NCI-H1694 (cell line): ENCODE results near the gene OPA1.

Source experiments
- DNase-seq: peaks from one replicate; lab custom pipeline; 2025; lab: John Stamatoyannopoulos, UW

The OPA1 gene

GRCh38 chr3:193708270-193708669, 115.3 kb downstream of the OPA1 start:
- no peak for DNase-seq

DNA sequence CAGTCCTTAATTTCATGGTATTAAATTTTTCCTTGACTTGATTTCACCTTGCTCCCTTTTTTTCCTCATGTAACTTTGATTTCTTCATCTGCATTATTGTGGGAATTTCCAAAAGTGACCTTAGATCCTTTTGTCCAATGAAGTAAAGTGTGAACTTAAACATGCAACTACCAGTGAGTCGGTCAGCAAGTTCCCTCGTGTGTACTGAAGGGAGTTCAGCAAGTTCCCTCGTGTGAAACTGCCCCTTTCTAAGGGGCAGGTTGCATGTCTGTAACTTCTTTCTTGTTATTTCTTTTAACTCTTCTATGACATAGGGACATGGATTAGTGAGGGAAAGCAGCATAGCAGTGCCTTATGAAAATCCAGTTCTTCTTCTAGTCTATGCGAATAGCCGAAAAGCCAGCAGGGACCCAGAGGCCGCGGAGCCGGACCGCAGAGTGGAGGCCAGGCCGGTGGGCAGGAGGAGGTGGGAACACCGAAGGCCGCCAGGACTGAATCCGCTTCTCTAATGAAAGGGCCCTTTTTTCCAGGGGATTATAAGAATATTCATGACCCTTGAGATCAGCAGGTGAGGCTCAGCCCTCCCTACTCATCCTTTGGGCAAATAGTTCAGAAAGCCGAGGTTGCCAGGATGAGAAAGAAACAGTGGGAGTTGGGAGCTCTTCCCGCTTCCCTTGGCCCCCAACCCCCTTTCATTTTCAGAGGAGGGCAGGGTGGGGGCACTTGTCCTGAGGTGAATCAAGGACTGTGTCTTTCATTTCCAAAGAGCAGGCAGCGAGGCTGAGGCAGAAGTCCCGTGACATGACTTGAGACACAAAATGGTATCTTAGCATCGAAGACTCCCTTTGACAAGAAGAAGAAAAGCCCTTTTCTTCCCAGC, 117.5 kb downstream of the OPA1 start:
- no peak for DNase-seq

DNA sequence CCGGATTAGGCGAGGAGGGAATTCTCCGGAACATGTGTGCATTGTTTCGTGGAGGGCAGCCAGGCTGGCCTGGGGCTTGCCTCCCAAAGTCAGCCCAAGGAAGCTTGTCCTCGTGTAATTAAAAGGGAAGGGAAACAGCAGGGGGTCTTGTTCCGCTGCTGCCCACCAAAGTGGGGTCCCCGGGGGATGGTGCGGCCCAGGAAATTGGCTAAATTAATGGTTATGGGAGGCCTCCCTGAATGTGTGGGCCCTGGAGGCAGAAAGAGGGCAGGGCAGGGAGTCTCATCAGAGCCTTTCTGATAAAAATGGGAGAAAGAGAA, 118.1 kb downstream of the OPA1 start:
- DNase-seq, result no peak

DNA sequence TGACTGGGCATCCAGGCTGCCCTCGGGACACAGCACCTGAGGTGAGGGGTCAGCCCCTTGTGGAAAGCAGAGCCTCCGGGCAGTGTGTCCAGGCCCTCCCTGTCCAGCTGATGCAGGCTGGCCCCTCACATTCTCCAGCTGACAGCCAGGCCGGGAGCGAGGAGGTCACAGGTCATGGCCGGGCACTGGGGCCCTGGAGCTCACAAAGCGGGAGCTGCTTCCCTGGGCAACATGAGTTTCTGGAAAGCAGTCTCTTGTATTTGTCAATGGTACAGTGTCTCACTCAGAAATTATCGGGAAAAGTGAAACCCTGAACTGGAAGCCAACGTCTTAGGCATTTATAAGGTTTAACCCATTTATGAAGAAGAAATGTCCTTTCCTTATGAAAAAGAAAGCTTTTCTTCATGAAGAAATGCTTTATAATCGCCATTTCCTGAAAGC, 118.5 kb downstream of the OPA1 start:
- no peak for DNase-seq

DNA sequence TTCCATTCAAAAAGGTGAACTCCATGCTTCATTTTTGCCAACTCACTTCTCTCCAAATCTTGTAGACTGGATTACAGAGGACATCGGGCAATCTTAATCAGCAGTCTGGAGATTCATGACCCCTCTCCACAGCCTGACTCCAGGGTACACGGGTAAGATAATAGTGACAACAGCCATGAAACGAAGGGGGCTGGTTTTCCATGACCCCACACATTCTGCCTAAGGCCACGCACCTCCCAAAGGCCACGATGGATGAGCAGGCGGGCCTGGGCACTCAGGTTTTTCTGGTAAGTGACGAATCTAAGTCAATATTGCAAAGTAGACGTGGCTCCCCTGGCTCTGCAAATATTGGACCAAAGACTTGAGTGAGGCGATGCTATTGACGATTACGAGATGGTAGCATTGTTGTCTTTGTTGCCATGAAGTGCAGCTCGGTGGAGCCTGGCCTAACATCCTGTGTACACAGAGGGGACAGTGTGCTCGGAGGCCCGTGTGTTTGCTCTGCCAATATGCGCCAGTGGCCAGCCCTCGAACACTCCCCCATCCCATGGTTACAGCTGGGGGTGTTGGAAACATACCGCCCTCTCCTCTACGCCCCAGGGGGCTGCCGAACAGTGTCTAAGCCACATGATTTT, 119.1 kb downstream of the OPA1 start:
- no peak for DNase-seq

DNA sequence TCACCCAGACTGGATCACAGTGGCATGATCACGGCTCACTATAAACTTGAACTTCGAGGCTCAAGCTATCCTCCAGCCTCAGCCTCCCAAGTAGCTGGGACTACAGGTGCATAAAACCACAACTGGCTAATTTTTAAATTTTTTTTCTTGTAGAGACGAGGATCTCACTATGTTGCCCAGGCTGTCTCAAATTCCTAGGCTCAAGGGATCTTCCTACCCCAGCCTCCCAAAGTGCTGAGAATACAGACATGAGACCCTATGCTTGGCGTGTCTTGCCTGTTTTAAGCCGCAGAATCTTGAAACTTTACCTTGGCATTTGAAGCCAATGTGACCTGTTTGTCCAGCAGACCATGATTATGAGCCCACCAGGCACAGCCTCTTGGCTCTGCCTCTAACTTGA, 119.9 kb downstream of the OPA1 start:
- DNase-seq, result no peak

GRCh38 chr3:193714523-193715137, 121.6 kb downstream of the OPA1 start:
- DNase-seq, result no peak

GRCh38 chr3:193716150-193716549, 123.1 kb downstream of the OPA1 start:
- DNase-seq, result no peak

- DNase-seq, result no peak
These were observed 126.7 kb downstream of the OPA1 start for GRCh38 chr3:193719735-193720134.

- no peak for DNase-seq
These were observed 127.2 kb downstream of the OPA1 start for GRCh38 chr3:193720169-193720568.

DNA sequence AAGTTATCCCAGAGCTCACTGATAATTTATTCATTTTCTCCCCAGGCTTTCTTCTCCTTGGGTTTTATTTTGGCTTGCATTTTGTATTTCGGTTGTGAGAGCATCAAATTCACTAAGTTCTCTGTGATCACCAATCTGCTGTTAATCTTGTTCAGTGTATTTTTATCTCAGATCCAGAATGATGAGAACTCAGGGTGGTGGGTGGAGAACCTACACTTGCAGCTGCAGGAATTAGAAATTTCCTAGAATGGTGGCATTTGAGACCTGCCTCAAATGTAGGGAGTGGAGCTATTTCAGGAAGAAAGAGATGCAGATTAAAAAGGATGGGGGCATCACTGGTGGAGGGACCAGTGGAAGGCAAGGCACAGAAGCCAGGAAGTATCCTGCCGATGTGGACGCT, 129.6 kb downstream of the OPA1 start:
- DNase-seq, result no peak

DNA sequence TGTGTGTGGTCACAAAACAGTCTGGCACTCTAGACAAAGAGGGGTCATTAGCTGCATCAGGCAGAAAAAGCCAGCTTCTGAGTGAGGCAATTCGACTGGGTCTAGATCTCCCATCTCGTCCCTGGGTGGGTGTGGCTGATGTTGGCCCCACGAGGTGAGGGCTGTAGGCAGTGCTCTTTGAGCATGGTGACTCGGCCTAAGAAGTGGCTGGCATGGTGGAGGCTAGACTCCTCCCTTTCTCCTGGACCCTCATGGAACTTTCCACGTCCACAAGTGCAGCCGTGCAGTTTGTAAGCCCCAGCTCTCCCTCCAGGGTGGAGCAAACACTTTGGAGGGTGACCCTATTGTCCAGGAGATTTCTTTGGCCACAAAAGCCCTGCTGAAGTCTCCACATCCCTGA, 134.1 kb downstream of the OPA1 start:
- no peak for DNase-seq

GRCh38 chr3:193728429-193729087, 135.6 kb downstream of the OPA1 start:
- no peak for DNase-seq

- no peak for DNase-seq
These were observed 136.1 kb downstream of the OPA1 start for GRCh38 chr3:193729088-193729465.

DNA sequence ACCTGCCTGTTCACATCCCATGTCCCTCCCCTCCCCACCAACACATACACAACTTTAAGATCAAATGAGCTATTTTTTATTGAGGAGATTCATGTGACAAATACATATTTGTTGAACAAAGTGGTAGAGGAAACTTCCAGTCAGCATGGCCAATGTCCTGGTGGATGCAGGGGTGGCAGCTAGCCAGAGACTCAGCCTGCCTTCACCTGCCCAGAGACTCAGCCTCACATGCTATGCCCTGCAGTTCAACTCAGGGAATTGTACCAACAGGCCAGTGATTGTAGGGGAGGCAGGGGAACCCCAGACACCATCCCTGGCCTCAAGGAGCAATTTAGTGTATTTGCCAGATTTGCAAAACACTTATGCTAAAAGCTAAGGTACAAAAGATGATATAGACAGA, 136.6 kb downstream of the OPA1 start:
- DNase-seq, result no peak

- DNase-seq, result no peak
These were observed 137.5 kb downstream of the OPA1 start for GRCh38 chr3:193730511-193730910.

GRCh38 chr3:193730976-193731375, 138.0 kb downstream of the OPA1 start:
- DNase-seq, result no peak

GRCh38 chr3:193731656-193732055, 138.6 kb downstream of the OPA1 start:
- no peak for DNase-seq

DNA sequence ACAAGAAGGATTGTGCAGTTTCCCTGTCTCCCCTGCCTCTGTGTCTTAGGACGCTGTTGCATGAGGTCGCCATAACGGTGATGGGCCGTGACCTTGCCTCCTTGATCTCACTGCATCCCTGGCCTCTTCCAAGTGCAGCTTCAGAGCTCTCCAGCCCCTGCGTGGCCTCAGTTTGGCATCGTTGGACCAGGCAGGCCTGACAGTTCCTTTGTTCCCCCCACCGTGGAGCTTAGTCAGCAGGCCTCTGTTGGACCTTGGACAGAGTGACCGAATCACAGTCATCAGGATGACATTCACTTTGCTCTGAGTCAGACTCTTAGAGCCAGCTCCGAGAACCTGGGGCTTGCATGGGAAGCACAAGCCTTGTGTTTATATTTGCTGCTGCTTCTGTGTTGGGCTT, 139.4 kb downstream of the OPA1 start:
- no peak for DNase-seq

GRCh38 chr3:193732827-193733226, 139.8 kb downstream of the OPA1 start:
- DNase-seq, result no peak

DNA sequence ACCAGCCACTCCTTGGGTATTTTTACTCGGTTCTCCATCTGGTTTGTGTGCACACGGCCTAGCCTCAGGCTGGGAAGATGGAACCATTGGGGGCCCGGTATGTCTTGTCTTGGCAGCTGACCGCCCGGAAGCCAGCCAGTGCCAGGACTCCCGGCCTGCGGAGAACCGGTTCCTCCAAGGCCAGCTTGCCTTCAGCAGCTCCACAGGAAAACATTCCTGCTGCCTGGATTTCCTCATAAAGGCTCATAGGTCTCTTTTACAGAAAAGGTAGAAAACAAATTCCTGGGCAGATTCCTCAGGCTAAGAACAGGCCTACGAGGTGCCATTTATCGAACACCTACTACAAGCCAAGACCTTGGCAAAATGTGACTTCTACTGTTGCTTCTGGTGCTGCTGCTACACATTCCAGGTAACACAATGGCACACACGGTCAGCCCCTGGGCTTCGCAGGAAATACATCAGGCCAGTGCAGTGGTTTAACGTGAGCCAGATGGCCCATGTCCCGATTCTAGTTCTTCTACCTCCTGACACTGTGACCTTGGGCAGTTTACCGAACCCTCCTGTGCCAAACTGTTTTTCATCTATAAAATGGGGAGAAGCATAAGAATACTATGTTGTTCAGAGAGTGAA, 141.8 kb downstream of the OPA1 start:
- no peak for DNase-seq

DNA sequence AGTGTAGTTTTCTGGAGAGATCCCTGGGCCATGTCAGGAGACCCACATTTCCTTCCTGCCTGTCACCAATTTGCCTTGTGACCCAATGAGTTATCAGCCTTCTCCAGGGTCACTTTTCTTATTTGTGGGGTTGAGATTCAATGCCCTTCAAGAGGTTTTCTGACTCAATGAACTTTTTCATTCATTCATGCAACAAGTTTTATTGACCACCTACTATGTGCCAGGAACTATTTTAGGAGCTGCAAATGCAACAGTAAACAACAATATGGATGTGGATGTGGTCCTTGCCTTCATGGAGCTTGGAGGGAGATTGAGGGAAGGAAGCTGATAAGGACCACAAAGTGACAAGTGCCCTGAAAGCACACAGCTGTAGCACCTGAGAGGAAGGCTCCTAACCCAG, 142.8 kb downstream of the OPA1 start:
- DNase-seq, result no peak
